Measurements from ENCODE around the gene SPNS2.

SPNS2 gene

DNA sequence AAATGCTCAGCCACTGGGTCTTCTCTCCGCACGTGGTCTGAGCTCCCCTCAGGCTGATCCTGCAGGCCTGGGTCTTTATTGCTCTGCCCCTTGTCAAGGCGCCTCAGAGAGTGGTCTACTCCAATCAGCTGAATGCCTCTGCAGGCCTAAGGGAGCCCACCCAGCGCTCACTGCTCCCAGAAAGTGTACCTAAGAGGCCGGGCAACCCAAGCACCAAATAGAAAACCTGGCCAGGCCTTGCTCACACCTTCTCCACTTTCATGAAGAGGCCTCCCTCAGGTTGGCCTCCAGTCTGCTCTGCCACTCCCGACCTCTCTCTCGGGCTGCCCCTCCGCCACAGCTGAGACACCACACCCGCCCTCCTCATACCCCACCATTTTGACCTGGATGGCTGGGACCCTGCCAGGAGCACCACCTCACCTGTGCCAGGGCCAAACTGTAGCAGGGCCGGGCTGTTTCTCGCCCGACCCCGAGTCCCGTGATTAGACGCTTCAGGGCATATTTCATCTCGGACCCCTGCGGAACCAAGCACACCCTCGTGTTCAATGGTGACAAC lies 55.8 kb downstream of the SPNS2 start:
- no peak for DNase-seq

DNA sequence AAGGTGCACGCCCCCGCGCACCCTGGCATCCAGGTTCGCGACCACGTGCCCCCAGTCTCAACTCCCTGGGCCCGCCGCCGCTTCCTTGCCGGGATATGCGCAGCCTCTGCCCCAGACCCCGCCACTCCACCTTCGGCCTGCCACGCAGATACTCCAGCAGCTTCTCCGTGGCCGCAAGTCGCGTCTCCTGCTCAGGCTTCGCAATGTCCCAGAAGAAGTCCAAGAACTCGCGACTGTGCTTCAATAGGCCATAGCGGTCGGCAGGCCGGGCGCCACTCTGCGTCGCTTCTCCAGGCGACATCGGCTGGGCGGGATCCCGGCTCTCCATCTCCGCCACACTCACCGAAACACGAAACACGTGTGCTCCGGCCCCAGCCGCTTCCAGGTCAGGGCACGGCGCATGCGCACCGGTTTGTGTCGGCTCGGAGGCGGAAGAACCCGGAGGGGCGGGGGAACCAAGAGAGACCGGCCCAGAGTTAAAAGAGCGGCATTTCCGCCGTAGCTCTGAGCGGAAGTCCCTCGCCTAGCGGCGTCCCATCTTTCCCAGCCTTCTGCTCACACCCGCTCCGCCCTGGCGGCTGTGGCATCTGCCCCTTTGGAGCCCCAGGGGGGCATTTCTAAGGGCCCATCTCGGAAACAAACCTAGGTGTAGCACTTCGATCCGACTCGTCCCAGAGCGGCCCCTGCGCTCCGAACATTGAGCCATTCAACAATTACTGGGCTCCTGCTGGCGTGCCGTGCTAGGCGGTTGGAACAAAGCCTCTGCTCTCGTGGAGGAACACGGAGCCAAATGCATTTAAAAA lies 56.5 kb downstream of the SPNS2 start, which contains the start of gene MYBBP1A:
TSS of gene MYBBP1A (minus strand) at position 388 of the 803 bp plus-strand sequence. CDS start at position 328, 60 bp downstream.
- DNase-seq = peak; percentile 80 to 93

DNA sequence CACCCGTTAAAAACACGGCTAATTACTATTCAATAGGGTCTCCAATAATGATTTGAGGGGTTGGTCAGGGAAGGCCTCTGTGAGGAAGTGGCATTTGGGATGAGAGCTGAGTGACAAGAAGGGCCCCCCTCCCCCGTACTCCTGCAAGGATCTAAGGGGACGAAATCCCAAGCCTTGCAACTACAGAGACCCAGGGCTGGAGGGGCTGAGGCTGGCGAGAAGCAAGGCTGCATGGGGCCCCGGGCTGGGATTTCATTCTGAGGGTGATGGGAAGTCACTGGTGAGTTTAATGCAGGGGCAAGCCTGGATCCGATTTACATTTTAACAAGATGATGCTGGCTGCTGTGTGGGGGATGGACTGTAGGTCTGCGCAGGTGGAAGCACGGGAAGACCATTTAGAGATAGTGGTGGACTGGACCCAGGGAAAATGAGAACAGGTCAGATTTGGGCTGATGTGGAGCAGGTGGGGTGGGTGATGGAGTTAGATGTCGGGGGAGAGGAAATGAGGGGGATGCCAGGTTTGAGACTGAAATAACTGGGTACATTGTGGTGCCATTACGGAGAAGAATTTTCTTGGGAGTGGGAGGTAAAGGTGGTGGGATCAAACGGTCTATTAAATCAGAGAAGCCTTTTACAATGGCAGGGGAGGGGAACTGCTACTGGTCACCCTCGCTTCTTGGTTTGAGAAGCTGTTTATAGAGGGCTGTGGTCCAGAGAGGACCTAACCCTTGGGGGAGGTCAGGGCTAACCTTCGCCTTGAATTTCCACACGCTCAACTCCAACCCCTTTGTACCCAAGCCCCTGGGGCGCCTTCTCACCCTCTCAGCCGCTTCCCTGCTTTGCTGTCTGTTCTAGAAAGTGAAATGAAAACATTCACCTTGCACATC lies 57.4 kb downstream of the SPNS2 start:
- no peak for DNase-seq

DNA sequence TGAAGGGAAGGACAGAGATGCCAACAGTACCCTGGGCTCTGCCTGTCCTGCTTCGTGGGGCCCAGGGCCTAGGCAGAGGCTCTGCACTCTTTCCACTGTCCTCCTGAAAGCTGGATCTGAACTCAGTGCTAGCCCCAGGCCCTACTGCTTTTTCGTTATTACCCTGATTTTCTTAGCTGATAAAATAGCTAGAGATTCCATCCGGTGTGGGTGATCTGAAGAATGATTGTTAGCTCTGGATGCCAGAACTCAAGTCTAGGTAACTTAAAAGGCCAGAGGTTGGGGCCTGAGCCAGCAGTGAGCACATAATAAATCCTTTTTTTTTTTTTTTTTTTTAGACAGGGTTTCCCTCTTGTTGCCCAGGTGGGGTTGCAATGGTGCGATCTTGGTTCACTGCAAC lies 58.3 kb downstream of the SPNS2 start:
- no peak for DNase-seq

DNA sequence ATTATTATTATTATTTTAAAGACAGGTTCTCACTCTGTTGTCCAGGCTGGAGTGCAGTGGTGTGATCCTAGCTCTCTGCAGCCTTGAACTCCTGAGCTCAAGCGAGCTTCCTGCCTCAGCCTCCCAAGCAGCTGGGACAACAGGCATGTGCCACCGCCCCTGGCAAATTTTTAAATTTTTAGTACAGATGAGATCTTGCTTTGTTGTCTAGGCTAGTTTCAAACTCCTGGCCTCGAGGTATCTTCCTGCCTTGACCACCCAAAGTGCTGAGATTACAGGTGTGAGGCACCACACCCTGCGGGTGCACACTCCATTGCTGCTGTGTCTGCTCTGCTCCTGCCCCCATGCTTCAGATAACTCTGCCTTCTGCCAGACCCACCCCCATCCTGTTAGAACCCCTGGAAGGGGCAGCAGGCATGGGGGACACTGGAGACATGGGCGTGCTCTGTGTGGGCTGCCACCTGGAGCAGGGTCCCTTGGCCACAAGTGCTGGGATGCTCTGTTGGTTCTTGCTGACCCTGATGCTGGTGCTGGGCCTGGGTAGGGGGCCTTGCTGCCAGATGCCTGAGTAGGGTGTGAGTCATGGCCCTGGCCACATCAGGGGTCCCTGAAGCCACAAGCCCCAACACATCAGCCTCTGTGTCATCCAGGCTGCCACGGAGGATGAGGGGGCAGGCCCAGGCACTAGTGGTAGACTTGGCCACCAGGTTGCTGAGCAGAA lies 59.1 kb downstream of the SPNS2 start:
- DNase-seq = no peak

DNA sequence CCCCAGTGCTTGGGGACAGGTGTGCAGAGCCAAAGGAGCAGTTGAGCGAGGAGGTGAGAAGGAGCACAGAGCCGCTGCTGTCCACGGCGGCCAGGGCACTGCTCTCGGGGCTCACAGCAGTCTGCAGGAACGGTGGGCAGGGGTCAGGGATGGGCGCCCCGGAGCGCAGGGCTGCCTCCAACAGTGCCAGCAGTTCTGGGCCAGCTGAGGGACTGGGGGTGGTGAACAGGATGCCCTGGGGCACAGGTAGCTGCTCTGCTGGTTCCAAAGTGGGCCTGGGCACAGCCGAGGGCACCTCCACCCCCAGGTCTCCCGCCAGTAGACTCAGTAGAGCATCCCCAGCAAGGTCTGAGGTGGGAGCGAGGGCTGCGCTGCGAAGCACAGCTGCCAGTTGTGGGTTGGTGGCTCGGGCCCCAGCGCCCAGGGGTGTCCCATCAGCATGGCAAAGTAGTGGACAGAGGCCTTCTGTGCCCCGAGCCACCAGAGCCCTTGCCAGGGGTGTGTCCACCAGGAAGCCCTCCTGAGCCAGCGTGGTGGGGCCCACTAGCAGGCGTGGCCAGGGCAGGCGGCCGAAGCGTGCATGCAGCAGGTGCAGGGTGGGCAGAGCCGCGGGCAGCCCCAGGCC lies 59.8 kb downstream of the SPNS2 start:
- no peak for DNase-seq

DNA sequence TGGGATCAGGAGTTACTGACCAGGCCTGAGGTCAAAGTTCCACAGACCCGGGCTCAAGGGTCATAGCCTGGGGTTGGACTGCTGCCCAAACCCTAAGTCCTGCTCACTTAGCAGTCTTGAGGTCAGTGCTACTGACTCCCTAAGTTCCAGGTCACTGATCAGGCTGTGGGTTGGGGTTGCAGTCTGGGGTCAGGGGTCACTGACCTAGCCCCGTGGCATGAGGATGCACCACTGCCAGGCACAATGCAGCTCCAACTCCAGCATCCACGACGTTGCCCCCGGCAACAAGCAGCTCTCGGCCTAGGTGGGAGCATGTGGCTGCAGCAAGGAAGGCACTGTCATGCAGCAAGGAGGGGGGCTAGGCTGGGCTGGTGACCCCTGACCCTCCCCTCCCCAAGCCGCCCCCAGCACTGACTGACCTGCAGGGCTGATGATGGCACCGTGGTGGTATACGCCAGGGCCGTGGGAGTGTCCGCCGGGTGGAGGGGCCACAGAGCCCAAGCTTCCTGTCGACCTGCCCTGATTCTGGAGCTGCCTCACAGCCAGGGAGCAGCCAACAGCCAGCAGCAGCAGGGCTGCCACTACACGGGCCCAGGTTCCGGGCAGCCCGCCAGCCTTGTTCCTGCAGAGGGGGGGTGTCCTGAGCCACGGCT lies 60.6 kb downstream of the SPNS2 start:
- DNase-seq = no peak

DNA sequence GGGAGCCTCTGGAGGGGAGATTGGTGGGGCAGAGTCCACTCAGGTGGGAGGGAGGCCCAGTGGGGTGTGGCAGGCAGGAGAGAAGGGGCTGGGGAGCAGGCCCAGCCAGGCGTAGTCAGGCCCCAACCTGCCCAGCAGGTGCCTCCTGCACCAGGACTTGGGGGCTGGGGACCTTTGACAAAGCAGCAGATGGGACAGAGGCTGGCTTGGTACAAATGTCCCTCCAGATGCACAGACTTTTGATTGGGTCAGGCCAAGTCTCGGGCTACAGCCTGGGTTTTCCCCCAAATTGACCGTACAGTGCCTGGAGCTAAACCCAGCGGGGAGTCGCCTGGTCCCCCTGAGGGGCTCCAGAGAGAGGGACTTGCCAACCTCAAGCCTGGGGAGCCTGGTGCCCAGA lies 61.3 kb downstream of the SPNS2 start:
- no peak for DNase-seq

DNA sequence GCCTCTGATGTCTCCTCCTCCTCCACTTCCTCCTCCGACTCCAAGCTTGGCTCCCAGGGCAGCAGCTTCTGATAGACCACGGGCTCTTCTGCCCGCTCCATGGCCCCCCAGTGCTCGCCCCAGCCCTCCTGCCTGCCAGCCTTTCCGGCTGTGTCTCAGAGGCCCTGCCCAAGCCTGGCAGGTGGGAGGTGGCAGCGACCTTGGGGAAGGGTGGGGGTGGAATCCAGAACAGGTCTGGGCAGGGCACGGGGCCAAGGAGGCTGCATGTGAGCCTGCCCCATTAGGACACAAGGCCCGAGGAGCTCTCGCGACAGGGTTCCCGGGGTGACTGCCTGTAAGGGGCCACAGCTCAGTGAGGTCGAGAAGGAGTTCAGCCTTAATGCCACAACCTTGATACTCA lies 61.7 kb downstream of the SPNS2 start, which contains the start of gene GGT6:
TSS of gene GGT6 (minus strand) at position 157 of the 400 bp plus-strand sequence. CDS start at position 101, 56 bp downstream.
- no peak for DNase-seq

DNA sequence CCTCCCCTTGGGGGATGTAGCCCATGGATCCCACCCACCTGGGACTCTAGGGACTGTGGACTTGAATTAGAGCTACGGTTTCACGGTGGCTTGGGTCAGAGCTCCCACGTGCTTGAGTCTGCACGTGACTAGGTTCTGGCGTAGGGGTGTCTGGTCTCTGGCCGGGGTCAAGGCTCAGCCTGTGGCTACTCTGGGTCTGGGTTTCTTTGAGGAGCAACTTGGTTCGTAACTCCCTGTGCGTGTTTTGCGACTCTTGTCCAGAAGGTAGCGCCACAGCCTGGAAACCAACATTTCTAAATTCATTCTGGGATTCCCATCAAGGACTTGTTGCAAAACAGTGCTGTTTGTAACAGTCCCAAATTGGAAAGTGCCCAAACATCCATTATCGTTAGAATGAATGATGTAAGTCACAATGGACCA lies 62.2 kb downstream of the SPNS2 start:
- no peak for DNase-seq

DNA sequence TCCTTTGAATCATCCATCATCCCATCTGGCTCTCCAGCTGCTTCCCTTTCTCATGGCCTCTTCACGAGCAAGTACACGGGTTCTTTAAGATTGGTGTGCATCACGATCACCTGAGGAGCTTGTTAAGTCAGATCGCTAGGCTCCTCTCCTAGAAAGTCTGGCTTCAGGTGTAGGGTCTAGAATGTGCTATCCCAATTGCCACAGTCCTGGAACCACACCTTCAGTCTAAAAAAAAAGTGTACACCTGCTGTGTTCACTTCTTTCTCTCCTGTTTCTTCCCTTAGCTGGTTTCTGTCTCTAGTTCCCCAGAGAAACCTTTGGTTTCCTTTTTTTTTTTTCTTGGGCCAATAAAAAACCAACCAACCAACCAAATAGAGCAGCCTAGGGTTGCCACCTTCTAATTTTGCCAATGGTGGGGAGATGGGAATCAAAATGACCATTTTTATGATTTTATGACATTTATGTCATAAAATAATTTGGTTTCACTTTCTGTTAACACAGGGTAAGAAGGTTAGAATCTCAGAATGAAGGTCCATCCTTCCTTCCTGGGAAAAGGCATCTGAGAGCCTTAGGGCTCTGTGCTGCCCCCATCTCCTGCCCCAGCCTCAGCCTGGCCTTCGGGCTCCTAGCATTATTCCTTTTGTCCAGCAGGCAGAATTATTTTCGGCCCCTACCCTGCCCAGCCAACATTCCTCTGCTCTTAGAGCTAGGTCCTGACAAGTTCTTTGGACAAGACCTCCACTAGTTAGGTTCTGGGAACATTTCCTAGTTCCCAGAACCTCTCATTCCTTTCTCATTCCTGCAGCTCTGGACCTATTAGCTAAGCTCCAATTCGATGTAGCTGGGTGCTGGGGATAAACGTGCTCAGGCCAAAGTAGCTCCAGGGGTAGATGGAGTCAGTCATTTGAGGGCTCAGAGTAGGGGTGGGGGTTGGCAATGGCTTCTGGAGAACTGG lies 63.6 kb downstream of the SPNS2 start:
- DNase-seq = no peak

DNA sequence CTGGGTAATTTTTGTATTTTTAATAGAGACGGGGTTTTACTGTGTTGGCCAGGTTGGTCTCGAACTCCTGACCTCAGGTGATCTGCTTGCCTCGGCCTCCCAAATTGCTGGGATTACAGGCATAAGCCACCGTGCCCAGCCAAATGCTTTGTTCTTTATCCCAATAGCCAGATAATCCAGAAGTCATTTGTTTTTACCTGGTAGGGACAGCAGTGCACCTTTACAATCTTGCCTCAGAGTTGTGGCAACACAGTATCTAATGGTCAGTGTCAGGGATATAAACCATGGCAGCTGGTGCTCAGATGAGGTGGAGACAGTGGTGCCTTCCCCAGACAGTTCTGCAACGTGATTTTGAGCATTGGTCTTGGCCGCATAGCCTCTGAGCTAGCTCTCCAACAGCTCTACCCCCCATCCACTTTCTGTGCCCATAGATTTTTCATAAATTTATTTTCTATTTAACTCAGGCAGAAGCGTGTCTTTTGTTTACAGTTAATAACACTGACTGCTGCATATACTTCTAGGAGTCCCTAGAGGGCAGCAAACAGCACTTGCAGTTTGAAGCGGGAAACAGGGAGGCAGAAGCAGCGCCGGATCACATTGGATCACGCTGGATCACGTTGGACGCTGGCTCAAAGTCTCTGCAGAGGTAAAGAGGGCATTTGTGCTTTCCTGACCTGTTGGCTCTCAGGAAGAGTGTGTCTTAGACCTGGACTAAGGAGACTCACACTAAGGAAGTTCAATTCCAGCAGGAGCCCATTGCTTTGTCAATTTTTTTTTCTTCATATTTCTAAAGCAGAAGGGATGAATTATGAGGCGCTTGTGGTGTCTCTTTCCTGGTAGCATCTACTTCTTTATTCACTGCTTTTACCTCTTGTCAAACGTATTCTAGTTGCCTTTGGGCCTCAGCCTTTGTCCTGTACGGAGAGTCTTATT lies 66.8 kb downstream of the SPNS2 start:
- peak; percentile 42 to 81 for DNase-seq

DNA sequence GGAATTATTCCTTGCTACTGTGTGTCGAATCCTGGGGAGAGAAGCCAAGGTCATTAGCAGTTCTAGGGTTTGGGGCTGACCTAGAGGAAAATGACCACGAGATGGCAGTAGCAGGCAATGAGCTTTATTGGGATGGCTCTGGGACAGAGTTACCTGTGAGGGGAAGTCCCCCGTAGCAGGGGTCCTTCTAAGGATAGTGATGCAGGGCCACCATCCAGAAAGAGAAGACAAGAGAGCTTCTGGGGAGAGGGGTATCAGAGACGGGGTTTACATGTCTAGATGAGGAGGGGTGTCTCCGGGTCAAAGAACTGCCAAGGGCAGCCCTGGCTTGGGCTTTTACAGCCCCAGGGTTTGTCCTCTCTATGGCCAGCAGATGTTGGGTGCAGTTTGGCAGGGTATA lies 68.1 kb downstream of the SPNS2 start:
- DNase-seq = peak in 1 of 2 experiments; percentile 65

DNA sequence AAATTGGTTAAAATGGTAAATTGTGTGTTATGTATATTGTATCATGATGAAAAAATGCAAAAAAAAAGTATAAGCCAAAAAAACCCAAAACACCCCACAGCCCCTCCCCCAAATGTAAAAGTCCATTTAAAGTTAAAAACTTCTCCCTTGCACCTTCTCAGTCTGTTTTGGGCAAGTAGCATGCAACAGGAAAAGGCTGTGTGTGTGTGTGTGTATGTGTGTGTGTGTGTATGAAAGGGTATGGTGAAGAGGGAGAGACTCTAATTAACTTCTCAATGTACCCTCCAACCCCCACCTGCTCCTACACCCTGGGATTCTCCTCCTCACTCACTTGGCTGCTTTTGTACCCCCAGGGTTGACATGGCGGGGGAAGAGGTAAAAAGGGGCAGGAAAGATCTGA lies 70.9 kb downstream of the SPNS2 start:
- DNase-seq = no peak

DNA sequence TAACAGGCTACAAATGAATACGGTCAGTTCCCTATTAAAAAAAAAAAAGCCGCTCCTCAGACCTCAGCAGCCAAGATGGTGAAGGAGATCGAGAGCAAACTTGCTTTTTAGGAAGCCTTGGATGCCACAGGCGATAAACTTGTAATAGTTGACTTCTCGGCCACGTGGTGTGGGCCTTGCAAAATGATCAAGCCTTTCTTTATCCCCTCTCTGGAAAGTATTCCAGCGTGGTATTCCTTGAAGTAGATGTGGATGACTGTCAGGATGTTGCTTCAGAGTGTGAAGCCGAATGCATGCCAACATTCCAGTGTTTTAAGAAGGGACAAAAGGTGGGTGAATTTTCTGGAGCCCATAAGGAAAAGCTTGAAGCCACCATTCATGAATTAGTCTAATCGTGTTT lies 73.5 kb downstream of the SPNS2 start:
- no peak for DNase-seq

DNA sequence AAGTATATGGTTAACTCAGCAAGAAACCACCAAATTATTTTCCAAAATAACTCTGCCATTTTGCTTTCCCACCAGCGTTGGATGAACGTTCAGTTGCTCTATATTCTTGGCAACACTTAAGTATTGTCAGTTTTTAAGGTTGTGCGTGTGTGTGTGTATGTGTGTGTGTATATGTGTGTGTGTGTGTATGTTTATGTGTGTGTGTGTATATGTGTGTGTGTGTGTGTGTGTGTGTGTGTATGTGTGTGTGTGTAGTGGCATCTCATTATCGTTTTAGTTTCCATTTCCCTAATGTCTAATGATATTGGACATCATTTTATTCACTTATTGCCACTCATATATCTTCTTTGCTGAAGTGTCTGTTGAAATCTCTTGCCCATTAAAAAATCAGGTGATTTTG lies 74.4 kb downstream of the SPNS2 start:
- no peak for DNase-seq

DNA sequence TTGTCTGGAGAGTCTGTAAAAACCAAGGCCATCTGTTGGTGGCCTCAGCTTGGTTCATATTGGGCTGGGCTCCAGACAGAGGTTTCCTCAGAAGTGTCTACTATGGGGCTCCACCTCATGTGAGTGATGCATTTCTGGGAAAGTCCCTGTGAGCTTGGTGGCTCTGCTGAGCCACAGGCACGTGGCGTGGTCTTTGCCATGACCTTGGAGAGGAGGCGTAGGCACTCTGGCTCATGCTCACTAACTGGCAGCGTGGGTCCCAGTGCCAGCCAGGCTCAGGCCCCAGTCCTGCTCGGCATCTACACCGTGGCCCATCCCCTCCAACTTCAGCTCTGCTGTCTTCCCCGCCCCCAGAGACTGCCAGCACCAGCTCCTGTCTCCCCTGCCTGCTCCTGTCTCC lies 75.0 kb downstream of the SPNS2 start:
- no peak for DNase-seq

DNA sequence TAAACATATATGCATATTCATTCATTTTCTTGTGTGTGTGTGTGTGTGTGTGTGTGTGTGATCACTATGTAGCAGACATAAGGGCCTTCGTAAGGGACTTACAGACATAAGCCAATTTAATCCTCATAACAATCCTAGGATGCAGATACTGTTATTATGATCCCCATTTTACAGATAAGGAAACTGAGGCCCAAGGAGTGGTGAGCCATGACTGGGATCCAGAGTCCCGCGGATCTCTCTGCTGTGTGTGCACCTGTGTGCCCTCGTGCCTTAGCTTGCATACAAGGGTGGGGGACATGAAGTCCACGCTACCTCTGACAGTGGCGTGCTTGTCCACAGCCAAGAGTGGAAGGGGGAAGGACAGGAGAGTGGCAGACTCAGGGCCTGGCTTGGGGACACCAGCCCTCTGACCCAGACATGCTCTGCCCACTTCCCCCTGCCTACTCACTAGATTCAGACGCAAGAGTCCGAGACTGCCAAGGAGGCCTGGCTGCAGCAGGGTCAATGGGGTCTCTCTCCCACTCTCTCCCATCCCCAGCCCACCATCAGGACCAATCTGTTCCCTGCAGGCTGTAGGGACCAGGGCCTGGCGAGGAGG lies 75.9 kb downstream of the SPNS2 start:
- DNase-seq = no peak

DNA sequence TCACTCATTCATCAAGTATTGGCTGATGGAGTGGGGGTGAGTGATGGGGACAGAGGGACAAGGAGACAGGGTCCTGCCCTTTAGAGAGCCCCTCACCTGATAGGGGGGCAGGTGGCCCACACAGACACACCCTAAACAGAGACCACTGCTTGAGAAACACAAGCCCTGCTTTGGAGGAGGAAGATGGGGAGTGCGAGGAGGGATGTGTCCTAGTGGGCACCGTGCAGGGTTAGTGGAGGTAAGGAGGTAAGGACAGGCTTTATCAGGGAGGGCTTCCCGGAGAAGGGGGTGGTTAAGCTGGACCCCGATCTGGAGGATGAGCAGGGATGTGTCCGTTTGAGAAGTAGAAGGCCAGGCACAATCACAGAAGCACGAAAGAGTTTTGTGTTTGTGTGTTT lies 77.5 kb downstream of the SPNS2 start:
- DNase-seq = no peak

Measured in SW 1271 (cell line).